ENCODE measurements around the gene KPNA6. TPM values are rescaled to one million over a fixed set of nuclear protein-coding genes. Genes with fewer than 3 reads are reported as not detected.
A peak's percentile ranks its signal among the peaks of the same experiment; 100 is the strongest.

KPNA6 gene
- total and polyA plus RNA-seq, 2 of the 13 experiments (the other 11 are each of a cell fraction or from before 2014, with no cell fraction given), result 22.0 to 47.5 TPM

DNA sequence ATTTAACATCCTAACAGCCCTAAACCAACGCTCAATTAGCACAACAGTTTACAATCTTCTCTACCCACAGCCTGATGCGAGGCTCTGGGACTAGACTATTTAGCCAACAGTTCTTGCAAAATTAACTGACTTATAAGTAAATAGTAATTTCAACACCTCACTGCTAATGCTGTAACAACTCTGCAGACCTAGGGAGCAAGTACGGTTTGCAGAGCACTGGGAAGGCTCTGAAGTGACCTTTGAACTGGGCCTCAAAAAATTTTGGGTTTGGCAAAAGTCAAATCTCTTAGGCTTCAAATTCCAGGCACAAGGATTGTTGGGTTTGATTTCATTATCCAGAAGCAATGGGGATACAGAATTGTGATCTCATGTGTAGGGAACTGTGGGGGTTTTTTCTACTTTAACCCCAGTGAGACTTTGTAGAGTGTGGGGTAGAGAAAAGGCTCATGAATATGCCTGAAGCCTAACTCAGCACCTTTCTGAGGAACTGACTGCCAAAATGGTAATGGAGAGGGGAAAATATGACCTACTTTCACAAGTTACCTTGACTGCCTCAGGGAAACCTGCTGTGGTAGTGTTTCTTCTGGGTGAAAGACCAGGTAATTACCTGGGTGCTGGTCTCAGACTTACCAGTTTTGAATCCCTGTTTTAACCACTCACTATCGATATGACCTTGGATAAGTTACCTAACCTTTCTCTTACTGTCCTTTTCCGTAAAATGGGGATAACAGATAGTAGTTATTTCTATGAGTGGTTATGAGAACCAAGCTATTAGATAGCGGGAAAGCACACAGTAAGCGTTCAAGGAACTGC lies 70.7 kb downstream of the KPNA6 start (continued):
- TF ChIP-seq, protein P1, sequence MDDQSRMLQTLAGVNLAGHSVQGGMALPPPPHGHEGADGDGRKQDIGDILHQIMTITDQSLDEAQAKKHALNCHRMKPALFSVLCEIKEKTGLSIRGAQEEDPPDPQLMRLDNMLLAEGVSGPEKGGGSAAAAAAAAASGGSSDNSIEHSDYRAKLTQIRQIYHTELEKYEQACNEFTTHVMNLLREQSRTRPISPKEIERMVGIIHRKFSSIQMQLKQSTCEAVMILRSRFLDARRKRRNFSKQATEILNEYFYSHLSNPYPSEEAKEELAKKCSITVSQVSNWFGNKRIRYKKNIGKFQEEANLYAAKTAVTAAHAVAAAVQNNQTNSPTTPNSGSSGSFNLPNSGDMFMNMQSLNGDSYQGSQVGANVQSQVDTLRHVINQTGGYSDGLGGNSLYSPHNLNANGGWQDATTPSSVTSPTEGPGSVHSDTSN (CRISPR knock-in tag; IDR thresholded peaks at IDR 0.05; ENCODE audit: borderline replicate concordance), result no peak
- TF ChIP-seq, protein P2, sequence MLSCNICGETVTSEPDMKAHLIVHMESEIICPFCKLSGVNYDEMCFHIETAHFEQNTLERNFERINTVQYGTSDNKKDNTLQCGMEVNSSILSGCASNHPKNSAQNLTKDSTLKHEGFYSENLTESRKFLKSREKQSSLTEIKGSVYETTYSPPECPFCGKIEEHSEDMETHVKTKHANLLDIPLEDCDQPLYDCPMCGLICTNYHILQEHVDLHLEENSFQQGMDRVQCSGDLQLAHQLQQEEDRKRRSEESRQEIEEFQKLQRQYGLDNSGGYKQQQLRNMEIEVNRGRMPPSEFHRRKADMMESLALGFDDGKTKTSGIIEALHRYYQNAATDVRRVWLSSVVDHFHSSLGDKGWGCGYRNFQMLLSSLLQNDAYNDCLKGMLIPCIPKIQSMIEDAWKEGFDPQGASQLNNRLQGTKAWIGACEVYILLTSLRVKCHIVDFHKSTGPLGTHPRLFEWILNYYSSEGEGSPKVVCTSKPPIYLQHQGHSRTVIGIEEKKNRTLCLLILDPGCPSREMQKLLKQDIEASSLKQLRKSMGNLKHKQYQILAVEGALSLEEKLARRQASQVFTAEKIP (CRISPR knock-in tag; IDR thresholded peaks at IDR 0.05; ENCODE audit: borderline replicate concordance), result no peak
- TF ChIP-seq, protein P3, sequence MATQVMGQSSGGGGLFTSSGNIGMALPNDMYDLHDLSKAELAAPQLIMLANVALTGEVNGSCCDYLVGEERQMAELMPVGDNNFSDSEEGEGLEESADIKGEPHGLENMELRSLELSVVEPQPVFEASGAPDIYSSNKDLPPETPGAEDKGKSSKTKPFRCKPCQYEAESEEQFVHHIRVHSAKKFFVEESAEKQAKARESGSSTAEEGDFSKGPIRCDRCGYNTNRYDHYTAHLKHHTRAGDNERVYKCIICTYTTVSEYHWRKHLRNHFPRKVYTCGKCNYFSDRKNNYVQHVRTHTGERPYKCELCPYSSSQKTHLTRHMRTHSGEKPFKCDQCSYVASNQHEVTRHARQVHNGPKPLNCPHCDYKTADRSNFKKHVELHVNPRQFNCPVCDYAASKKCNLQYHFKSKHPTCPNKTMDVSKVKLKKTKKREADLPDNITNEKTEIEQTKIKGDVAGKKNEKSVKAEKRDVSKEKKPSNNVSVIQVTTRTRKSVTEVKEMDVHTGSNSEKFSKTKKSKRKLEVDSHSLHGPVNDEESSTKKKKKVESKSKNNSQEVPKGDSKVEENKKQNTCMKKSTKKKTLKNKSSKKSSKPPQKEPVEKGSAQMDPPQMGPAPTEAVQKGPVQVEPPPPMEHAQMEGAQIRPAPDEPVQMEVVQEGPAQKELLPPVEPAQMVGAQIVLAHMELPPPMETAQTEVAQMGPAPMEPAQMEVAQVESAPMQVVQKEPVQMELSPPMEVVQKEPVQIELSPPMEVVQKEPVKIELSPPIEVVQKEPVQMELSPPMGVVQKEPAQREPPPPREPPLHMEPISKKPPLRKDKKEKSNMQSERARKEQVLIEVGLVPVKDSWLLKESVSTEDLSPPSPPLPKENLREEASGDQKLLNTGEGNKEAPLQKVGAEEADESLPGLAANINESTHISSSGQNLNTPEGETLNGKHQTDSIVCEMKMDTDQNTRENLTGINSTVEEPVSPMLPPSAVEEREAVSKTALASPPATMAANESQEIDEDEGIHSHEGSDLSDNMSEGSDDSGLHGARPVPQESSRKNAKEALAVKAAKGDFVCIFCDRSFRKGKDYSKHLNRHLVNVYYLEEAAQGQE (IDR thresholded peaks at IDR 0.05; ENCODE audit: borderline replicate concordance in 1 of 2, low read depth in 1 of 2, low read length in 2 of 2), result no peak
- TF ChIP-seq NR2F6 (IDR thresholded peaks at IDR 0.05) (peak; percentile 57; the same call in 1 of the 2 replicates), NR2F6 (CRISPR knock-in tag; IDR thresholded peaks at IDR 0.05) (peak; percentile 63), SKI (IDR thresholded peaks at IDR 0.05; ENCODE audit: partially characterized antibody) (peak; percentile 78), TOE1 (CRISPR knock-in tag; IDR thresholded peaks at IDR 0.05) (no peak), ATF1 (CRISPR knock-in tag; IDR thresholded peaks at IDR 0.05) (0 out of 2 replicates have a peak, but pooled peaks have one; percentile 25), ZNF496 (CRISPR knock-in tag; IDR thresholded peaks at IDR 0.05; ENCODE audit: insufficient replicate concordance) (no peak), DNMT3B (CRISPR knock-in tag; conservative IDR thresholded peaks at IDR 0.05) (no peak), GTF2F1 (IDR thresholded peaks at IDR 0.05; ENCODE audit: low read length) (no peak), ZNF138 (CRISPR knock-in tag; IDR thresholded peaks at IDR 0.05; ENCODE audit: low read depth) (no peak), ZNF382 (CRISPR knock-in tag; IDR thresholded peaks at IDR 0.05; ENCODE audit: borderline replicate concordance) (no peak), HNRNPL (IDR thresholded peaks at IDR 0.05; ENCODE audit: low read depth, low read length) (no peak), ZNF12 (CRISPR knock-in tag; IDR thresholded peaks at IDR 0.05) (peak; percentile 37; the same call in 1 of the 2 replicates)
- TF ChIP-seq, protein P4, sequence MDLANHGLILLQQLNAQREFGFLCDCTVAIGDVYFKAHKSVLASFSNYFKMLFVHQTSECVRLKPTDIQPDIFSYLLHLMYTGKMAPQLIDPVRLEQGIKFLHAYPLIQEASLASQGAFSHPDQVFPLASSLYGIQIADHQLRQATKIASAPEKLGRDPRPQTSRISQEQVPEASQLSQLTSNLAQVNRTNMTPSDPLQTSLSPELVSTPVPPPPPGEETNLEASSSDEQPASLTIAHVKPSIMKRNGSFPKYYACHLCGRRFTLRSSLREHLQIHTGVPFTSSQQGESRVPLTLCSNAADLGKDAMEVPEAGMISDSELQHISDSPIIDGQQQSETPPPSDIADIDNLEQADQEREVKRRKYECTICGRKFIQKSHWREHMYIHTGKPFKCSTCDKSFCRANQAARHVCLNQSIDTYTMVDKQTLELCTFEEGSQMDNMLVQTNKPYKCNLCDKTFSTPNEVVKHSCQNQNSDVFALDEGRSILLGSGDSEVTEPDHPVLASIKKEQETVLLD (CRISPR knock-in tag; IDR thresholded peaks at IDR 0.05; ENCODE audit: low read depth), result no peak
